Keratinocyte (primary cell): ENCODE results near the gene FGF10. TPM values are rescaled to one million over a fixed set of nuclear protein-coding genes. Genes with fewer than 3 reads are reported as not detected.

Experiments used
- DNase-seq: peaks from one replicate; pipeline ENCODE4 v3.0.0-alpha.2; 2011; ENCODE audit warnings: low read depth, missing footprints, low spot score
- FAIRE-seq: peaks from 2 replicates; lab custom pipeline; 2011; peaks lifted over from hg19 to GRCh38; lab: Jason Lieb, UNC
- H2AFZ ChIP-seq: 2 replicates; pipeline ENCODE4 v1.6.0; 2012; ENCODE audit warnings: low read length, control low read depth, inconsistent platforms; ENCODE audit not compliant: control insufficient read depth
- H3K27ac ChIP-seq: 2 replicates; pipeline ENCODE4 v1.5.1; 2011; ENCODE audit warnings: low read length; ENCODE audit not compliant: control insufficient read depth, insufficient read depth
- H3K27me3 ChIP-seq: 3 replicates; pipeline ENCODE4 v1.6.0; 2011; ENCODE audit warnings: low read length; ENCODE audit not compliant: control insufficient read depth, insufficient read depth; ENCODE audit errors: extremely low read depth
- H3K36me3 ChIP-seq, 2 experiments: 2 replicates in 1 of 2; 3 replicates in 1 of 2; pipeline ENCODE4 v1.5.1; 2011; ENCODE audit warnings: low read length in 2 of 2, mild to moderate bottlenecking in 1 of 2; ENCODE audit not compliant: control insufficient read depth in 2 of 2, insufficient read depth in 2 of 2; ENCODE audit errors: extremely low read depth in 1 of 2
- H3K4me1 ChIP-seq: 3 replicates; pipeline ENCODE4 v1.5.1; 2011; ENCODE audit warnings: low read length; ENCODE audit not compliant: control insufficient read depth, insufficient read depth; ENCODE audit errors: extremely low read depth
- H3K4me2 ChIP-seq: 3 replicates; pipeline ENCODE4 v1.6.0; 2011; ENCODE audit warnings: low read depth, low read length; ENCODE audit not compliant: control insufficient read depth, insufficient read depth; ENCODE audit errors: extremely low read depth
- H3K4me3 ChIP-seq, 3 experiments: fragments of 200-600 bp in 1 of 3; sonication (generic) in 1 of 3; 2 replicates in 2 of 3; 3 replicates in 1 of 3; pipeline ENCODE4 v1.5.1; 2011 to 2016; ENCODE audit warnings: low read length in 3 of 3, mild to moderate bottlenecking in 3 of 3, control low read depth in 2 of 3, inconsistent platforms in 1 of 3, low read depth in 1 of 3, mixed read lengths in 1 of 3, mixed run types in 1 of 3, moderate library complexity in 1 of 3; ENCODE audit not compliant: control insufficient read depth in 2 of 3, insufficient read depth in 2 of 3; ENCODE audit errors: extremely low read depth in 1 of 3
- H3K79me2 ChIP-seq: 2 replicates; pipeline ENCODE4 v1.6.0; 2012; ENCODE audit warnings: low read length; ENCODE audit not compliant: control insufficient read depth, insufficient read depth
- H3K9ac ChIP-seq: 3 replicates; pipeline ENCODE4 v1.6.0; 2011; ENCODE audit warnings: low read length; ENCODE audit not compliant: control insufficient read depth, insufficient read depth; ENCODE audit errors: extremely low read depth
- H3K9me1 ChIP-seq: 3 replicates; pipeline ENCODE4 v1.6.0; 2011; ENCODE audit warnings: low read length; ENCODE audit not compliant: control insufficient read depth, insufficient read depth; ENCODE audit errors: extremely low read depth
- H3K9me3 ChIP-seq: 2 replicates; pipeline ENCODE4 v1.5.1; 2012; ENCODE audit warnings: low read depth, low read length; ENCODE audit not compliant: control insufficient read depth
- H4K20me1 ChIP-seq: 3 replicates; pipeline ENCODE4 v1.6.0; 2011; ENCODE audit warnings: low read length; ENCODE audit not compliant: control insufficient read depth, insufficient read depth; ENCODE audit errors: extremely low read depth
- EZH2 ChIP-seq: IDR thresholded peaks from one replicate; pipeline ENCODE4 v1.6.1; 2012; ENCODE audit warnings: inconsistent platforms, mild to moderate bottlenecking, low read length, moderate library complexity
- dilution Hi-C: fragments of 300-500 bp; cut with MboI; formaldehyde crosslinking; loops from one replicate; pipeline ENCODE4 v1.7.0; 2020; ENCODE audit warnings: low sequenced_read_pairs; ENCODE audit not compliant: extremely low pct_ligation_motif_present
- polyA plus RNA-seq, 5 experiments: library from polyadenylated mRNA; depleted of rRNA in 3 of 5; stranded (reverse) in 3 of 5; stranded (forward) in 1 of 5; unstranded in 1 of 5; fragments of >200 nt; gene quantifications; 1 replicate in 1 of 5; 2 replicates in 3 of 5; 3 replicates in 1 of 5; pipeline versions ENCODE4 v1.2.1 to v1.2.3, GENCODE V29; 2011 to 2012; ENCODE audit warnings: missing spikeins in 2 of 5, low read depth in 1 of 5, low replicate concordance in 1 of 5
- TF ChIP-seq, protein P1 (sequence below), 3 experiments: IDR thresholded peaks in 1 of 3; conservative IDR thresholded peaks in 1 of 3; optimal IDR thresholded peaks in 1 of 3; 2 replicates in 2 of 3; 3 replicates in 1 of 3; pipeline versions ENCODE3 to v1.5.1; 2011; ENCODE audit warnings: low read length in 3 of 3, mild to moderate bottlenecking in 3 of 3, moderate library complexity in 2 of 3, control low read depth in 1 of 3, inconsistent platforms in 1 of 3; ENCODE audit not compliant: insufficient read depth in 2 of 3; ENCODE audit errors: extremely low read depth in 1 of 3

FGF10 gene
- polyA plus RNA-seq, 1 donor (not counting 4 experiments of a cell fraction or from before 2014, with no cell fraction given), result not detected

DNA sequence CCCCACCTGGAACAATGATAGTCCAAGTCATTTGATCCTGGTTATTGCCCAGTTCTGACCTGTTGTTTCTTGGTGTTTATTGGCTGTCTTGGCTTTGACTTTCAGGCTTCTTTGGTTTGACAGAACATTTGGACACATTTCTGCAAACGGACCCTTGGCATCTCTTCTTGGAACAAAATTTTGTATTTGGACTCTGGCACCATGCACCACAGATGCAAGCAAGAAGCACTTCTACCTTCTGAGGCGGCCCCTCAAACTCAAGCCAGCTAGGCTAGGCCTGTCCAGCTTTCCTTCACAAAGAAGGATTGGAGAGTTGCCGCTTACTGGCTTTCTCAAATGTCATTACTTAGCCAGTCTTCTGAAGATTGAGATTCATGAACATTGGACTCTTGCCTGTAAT, 23.1 kb upstream of the FGF10 start:
- H3K9me3 ChIP-seq, result no peaks in the 10 kb centered on the region
- dilution Hi-C loops, result no loop called here
- no peak overlapping the region for H3K4me2 ChIP-seq
- FAIRE-seq, result no peak
- no peak overlapping the region for H2AFZ ChIP-seq
- no peak overlapping the region for H3K9ac ChIP-seq
- no peaks in the 10 kb centered on the region for H3K79me2 ChIP-seq
- no peaks in the 10 kb centered on the region for H3K27me3 ChIP-seq
- no peak overlapping the region for H3K27ac ChIP-seq
- no peaks in the 10 kb centered on the region for H3K36me3 ChIP-seq
- H4K20me1 ChIP-seq, result no peaks in the 10 kb centered on the region
- TF ChIP-seq, protein P1, sequence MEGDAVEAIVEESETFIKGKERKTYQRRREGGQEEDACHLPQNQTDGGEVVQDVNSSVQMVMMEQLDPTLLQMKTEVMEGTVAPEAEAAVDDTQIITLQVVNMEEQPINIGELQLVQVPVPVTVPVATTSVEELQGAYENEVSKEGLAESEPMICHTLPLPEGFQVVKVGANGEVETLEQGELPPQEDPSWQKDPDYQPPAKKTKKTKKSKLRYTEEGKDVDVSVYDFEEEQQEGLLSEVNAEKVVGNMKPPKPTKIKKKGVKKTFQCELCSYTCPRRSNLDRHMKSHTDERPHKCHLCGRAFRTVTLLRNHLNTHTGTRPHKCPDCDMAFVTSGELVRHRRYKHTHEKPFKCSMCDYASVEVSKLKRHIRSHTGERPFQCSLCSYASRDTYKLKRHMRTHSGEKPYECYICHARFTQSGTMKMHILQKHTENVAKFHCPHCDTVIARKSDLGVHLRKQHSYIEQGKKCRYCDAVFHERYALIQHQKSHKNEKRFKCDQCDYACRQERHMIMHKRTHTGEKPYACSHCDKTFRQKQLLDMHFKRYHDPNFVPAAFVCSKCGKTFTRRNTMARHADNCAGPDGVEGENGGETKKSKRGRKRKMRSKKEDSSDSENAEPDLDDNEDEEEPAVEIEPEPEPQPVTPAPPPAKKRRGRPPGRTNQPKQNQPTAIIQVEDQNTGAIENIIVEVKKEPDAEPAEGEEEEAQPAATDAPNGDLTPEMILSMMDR (optimal IDR thresholded peaks at IDR 0.05 in 1 of 3, IDR thresholded peaks at IDR 0.05 in 1 of 3, conservative IDR thresholded peaks at IDR 0.05 in 1 of 3; ENCODE audit: extremely low read depth in 1 of 3, insufficient read depth in 2 of 3, low read length in 3 of 3), result no peak
- no peak for TF ChIP-seq EZH2
- H3K4me1 ChIP-seq, result no peaks in the 10 kb centered on the region
- H3K4me3 ChIP-seq, result no peak overlapping the region
- H3K9me1 ChIP-seq, result no peaks in the 10 kb centered on the region
- DNase-seq, result no peak

DNA sequence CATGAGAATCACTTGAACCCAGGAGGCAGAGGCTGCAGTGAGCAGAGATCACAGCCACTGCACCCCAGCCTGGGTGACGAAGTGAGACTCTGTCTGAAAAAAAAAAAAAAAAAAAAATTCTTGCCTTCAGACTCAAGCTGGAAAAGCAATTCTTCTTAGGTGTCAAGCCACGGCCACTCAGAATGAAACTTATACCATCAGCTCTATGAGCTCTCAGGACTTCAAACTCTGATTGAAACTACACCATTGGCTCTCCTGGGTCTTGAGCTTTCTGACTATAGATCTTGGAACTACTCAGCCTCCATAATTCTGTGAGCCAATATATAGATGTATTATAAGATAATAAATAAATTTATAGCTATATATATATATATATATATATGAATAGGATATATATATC, 12.9 kb upstream of the FGF10 start:
- Histone ChIP-seq H3K27me3 (no peaks in the 10 kb centered on the region), H3K9me1 (no peaks in the 10 kb centered on the region), H3K27ac (no peak overlapping the region), H4K20me1 (no peaks in the 10 kb centered on the region), H3K4me1 (no peaks in the 10 kb centered on the region), H3K36me3 (no peaks in the 10 kb centered on the region), H3K4me2 (no peak overlapping the region), H3K9ac (no peak overlapping the region), H3K9me3 (no peaks in the 10 kb centered on the region), H3K4me3 (no peak overlapping the region), H2AFZ (no peak overlapping the region), H3K79me2 (no peaks in the 10 kb centered on the region)
- DNase-seq (no peak), FAIRE-seq (no peak)
- dilution Hi-C loops, result no loop called here
- no peak for TF ChIP-seq EZH2
- TF ChIP-seq, protein P1 (optimal IDR thresholded peaks at IDR 0.05 in 1 of 3, IDR thresholded peaks at IDR 0.05 in 1 of 3, conservative IDR thresholded peaks at IDR 0.05 in 1 of 3; ENCODE audit: extremely low read depth in 1 of 3, insufficient read depth in 2 of 3, low read length in 3 of 3), result no peak
